Neural progenitor cell (in vitro differentiated cells): ENCODE data around the gene DIP2A.

ENCODE experiments used
- CTCF ChIP-seq: fragments of 200-600 bp; sonication (generic); IDR thresholded peaks from 2 replicates; pipeline ENCODE4 v1.5.1; 2017; ENCODE audit warnings: antibody characterized with exemption, mild to moderate bottlenecking
- EZH2 ChIP-seq: fragments of 200-600 bp; sonication (generic); IDR thresholded peaks from 2 replicates; pipeline ENCODE4 v1.6.1; 2017; ENCODE audit warnings: antibody characterized with exemption, mild to moderate bottlenecking, moderate library complexity

GRCh38 chr21:46616050-46616449 lies 157.4 kb downstream of the DIP2A start:
- no peak for TF ChIP-seq CTCF
- no peak for TF ChIP-seq EZH2
